ENCODE data around the gene C22orf31.
"Not testable (repeated sequence)": the region's sequence is repeated elsewhere in the genome, so short reads cannot be mapped to it uniquely, and the experiment has no call there.

The C22orf31 gene

DNA sequence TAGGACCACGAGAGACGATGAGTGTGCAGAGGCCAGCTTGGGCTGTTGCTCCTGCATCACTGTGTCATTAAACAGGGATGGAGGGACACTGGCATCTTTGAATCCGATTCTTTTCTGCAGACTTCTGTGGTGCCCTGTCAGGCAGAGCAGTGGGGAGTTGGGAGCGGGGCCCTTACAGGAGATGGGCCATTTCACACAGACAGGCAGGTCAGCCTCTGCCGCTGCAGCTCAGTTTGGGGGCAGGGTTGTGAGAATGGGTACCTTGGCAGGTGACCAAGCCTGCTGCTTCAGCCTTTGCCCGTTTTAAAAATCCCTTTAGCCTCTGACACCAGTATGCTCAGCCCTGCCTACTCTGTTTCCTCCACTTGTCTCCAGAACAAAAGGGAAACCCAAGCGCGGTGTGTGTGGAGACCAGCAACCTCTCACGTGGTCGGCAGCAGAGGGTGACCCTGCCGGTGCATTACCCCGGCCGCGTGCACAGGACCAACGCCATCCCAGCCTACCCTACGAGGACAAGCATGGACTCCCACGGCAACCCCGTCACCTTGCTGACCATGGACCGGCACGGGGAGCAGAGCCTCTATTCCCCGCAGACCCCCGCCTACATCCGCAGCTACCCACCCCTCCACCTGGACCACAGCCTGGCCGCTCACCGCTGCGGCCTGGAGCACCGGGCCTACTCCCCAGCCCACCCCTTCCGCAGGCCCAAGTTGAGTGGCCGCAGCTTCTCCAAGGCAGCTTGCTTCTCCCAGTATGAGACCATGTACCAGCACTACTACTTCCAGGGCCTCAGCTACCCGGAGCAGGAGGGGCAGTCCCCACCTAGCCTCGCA is 12.6 kb downstream of the C22orf31 start:
- H3K36me3 Mint-ChIP-seq (ENCODE audit: low read depth) = peaks cover 45% of the 10 kb centered on the region
- peaks cover 5% of the 10 kb centered on the region for H3K27me3 Mint-ChIP-seq (ENCODE audit: low read depth, poor library complexity)
- no peak for TF ChIP-seq CTCF (IDR thresholded peaks at IDR 0.05)
- no peak overlapping the region for H3K27ac Mint-ChIP-seq
- peaks cover 4% of the 10 kb centered on the region for H3K4me1 Mint-ChIP-seq
- DNase-seq = no peak
- no peak overlapping the region for H3K4me3 Mint-ChIP-seq
- no peaks in the 10 kb centered on the region for H3K9me3 Mint-ChIP-seq

DNA sequence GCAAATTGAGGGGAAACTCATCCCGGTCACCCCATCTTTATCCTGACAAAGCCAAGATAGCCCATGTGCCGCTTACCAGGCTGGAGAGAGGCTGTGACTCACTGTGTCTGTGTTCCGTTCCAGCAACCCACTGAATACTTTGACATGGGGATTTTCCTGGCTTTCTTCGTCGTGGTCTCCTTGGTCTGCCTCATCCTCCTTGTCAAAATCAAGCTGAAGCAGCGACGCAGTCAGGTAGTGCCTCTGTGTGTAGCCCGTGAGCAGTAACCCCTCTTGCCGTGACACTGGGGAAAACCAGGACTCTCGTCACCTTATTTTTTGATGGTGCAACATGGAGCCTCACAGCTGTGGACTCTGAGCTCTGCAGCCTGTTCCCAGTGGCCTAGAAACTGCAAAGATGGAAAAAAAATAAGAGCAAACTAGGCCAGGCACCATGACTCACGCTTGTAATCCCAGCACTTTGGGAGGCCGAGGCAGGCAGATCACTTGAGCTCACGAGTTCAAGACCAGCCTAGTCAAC is 16.9 kb downstream of the C22orf31 start:
- Mint-ChIP-seq H3K36me3 (ENCODE audit: low read depth) (peaks cover 41% of the 10 kb centered on the region), H3K27ac (no peak overlapping the region), H3K9me3 (no peaks in the 10 kb centered on the region), H3K4me3 (no peak overlapping the region), H3K4me1 (peaks cover 27% of the 10 kb centered on the region), H3K27me3 (ENCODE audit: low read depth, poor library complexity) (no peaks in the 10 kb centered on the region)
- TF ChIP-seq CTCF (IDR thresholded peaks at IDR 0.05) = no peak
- no peak for DNase-seq

- DNase-seq = no peak
- peaks cover 27% of the 10 kb centered on the region for H3K4me1 Mint-ChIP-seq
- no peaks in the 10 kb centered on the region for H3K27me3 Mint-ChIP-seq (ENCODE audit: low read depth, poor library complexity)
- peaks cover 41% of the 10 kb centered on the region for H3K36me3 Mint-ChIP-seq (ENCODE audit: low read depth)
- H3K27ac Mint-ChIP-seq = peak overlapping the region; percentile 81
- H3K4me3 Mint-ChIP-seq = no peak overlapping the region
- TF ChIP-seq CTCF (IDR thresholded peaks at IDR 0.05) = no peak
- no peaks in the 10 kb centered on the region for H3K9me3 Mint-ChIP-seq
Measured at GRCh38 chr22:29043906-29044575, 17.6 kb downstream of the C22orf31 start.

DNA sequence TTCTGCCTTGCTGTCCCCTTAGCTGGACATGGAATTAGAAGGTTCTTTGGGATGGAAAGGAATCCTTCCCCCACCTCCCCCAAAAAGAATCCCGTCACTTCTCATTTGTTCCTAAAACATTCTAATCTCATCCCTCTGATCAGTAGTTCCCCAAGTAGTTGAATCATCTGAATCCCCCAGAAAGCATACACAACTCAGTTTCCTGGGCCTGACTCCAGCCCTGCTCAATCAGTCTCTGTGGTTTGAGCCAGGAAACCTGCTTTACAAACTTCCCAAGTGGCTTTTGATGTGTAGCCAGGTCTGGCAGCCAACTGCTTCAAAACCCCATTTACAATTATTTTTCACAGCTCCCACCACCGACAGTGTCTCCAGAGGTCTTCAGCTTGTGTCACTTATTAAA is 20.2 kb downstream of the C22orf31 start:
- H3K27ac Mint-ChIP-seq = peak overlapping the region; percentile 69
- peaks cover 35% of the 10 kb centered on the region for H3K4me1 Mint-ChIP-seq
- no peak for TF ChIP-seq CTCF (IDR thresholded peaks at IDR 0.05)
- H3K36me3 Mint-ChIP-seq (ENCODE audit: low read depth) = peaks cover 22% of the 10 kb centered on the region
- DNase-seq = no peak
- no peak overlapping the region for H3K4me3 Mint-ChIP-seq
- no peaks in the 10 kb centered on the region for H3K9me3 Mint-ChIP-seq
- H3K27me3 Mint-ChIP-seq (ENCODE audit: low read depth, poor library complexity) = no peaks in the 10 kb centered on the region

DNA sequence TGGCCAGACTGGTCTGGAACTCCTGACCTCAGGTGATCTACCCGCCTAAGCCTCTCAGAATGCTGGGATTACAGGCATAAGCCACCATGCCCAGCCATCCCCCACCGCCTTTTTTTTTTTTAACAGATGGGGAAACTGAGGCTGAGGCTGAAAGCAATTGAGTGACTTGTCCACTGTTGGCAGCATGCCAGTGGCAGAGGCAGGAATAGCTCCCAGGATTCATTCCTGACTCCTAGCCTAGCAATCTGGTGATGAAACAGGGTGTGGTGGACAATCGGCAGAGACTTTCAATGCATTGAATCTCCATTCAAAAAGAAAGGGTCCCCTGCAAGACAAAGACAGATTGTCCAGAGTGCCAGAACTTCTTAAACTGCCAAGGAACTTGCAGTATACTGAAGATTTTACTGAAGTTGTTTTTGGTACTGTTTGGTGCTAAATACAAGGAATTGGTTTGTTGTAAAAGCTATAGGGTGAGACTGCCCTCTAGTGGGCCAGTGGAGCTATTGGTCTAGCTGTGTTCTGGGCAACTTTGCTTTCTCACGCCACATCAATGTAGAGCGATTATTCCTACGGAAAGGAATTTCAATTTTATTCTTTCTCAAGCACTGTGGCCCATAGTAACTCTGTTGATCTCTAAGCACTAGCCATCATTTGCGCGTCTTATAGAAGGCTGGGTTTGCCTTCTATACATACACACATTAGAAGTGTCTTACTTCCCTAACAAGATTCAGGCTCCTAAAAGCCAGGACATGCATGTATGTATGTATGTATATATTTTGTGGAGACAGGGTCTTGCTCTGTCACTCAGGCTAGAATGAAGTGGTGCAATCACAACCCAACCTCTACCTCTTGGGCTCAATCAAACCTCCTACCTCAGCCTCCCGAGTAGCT is 21.0 kb downstream of the C22orf31 start:
- TF ChIP-seq CTCF (IDR thresholded peaks at IDR 0.05) = peak; percentile 99
- DNase-seq = peak; percentile 68
- peaks cover 14% of the 10 kb centered on the region for H3K36me3 Mint-ChIP-seq (ENCODE audit: low read depth)
- H3K9me3 Mint-ChIP-seq = no peaks in the 10 kb centered on the region
- H3K27ac Mint-ChIP-seq = no peak overlapping the region
- H3K27me3 Mint-ChIP-seq (ENCODE audit: low read depth, poor library complexity) = no peaks in the 10 kb centered on the region
- H3K4me1 Mint-ChIP-seq = peaks cover 35% of the 10 kb centered on the region
- no peak overlapping the region for H3K4me3 Mint-ChIP-seq

- not testable (repeated sequence) for H3K4me3 Mint-ChIP-seq; H3K27me3 Mint-ChIP-seq (ENCODE audit: low read depth, poor library complexity); H3K27ac Mint-ChIP-seq; H3K9me3 Mint-ChIP-seq; DNase-seq
- peaks cover 40% of the 10 kb centered on the region for H3K4me1 Mint-ChIP-seq
- H3K36me3 Mint-ChIP-seq (ENCODE audit: low read depth) = peaks cover 14% of the 10 kb centered on the region
Measured at GRCh38 chr22:29039684-29040083, 21.9 kb downstream of the C22orf31 start.

Measured in nephron progenitor cell (in vitro differentiated cells).